Kidney epithelial cell (primary cell): ENCODE results near the gene PDZD7. TPM values are rescaled to one million over a fixed set of nuclear protein-coding genes. Genes with fewer than 3 reads are reported as not detected.
A peak's percentile ranks its signal among the peaks of the same experiment; 100 is the strongest.

Experiments used
- DNase-seq: peaks from one replicate; pipeline ENCODE4 v3.0.0-alpha.2; 2010; ENCODE audit warnings: low read depth
- H3K27me3 ChIP-seq: 2 replicates; pipeline ENCODE4 v1.6.0; 2011; ENCODE audit warnings: low read length; ENCODE audit not compliant: control insufficient read depth, insufficient read depth
- H3K36me3 ChIP-seq: 2 replicates; pipeline ENCODE4 v1.5.1; 2011; ENCODE audit warnings: low read length; ENCODE audit not compliant: control insufficient read depth, insufficient read depth
- H3K4me3 ChIP-seq: 2 replicates; pipeline ENCODE4 v1.5.1; 2011; ENCODE audit warnings: low read depth, mild to moderate bottlenecking, control low read depth, low read length
- total RNA-seq: library from RNA; depleted of rRNA; stranded (reverse); fragments of >200 nt; gene quantifications from 2 replicates; pipeline ENCODE4 v1.2.3, GENCODE V29; 2015
- TF ChIP-seq, protein P1 (sequence below): IDR thresholded peaks from 2 replicates; pipeline ENCODE4 v1.5.1; 2011; ENCODE audit warnings: mild to moderate bottlenecking, moderate library complexity, low read length, control low read depth, inconsistent platforms; ENCODE audit not compliant: insufficient read depth, poor library complexity, severe bottlenecking

Gene PDZD7
- total RNA-seq, 1 donor from 2014 or later, result 3.5 TPM

DNA sequence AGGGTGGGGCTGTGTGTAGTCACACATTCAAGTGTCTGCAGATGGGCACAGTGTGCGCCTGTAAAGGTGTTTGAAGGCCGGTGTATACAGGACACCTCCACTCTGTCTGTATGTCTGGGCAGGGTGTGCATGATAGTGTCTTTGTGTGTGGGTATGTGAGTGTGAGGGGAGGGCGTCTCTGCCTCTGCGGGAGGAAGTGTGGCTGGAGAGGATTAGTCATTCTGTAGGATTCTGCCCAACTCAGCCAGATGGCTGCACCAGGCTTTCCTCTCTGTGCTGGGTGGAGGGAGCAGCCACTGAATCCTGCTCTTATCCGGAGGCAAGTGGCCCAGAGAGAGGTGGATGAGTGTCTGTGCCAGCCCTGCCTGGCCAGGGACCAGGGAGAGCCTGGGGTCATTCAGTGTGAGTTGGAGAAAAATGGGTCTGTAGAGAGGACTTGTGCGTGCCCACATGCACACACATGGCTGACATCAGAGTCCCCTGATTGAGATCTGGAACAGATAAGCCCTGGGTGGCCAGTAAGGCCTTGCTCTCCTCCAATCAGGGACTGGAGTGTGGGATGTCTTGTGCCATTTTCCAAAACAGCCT, 1.8 kb upstream of the PDZD7 start:
- peak; percentile 70 for DNase-seq
- TF ChIP-seq, protein P1, sequence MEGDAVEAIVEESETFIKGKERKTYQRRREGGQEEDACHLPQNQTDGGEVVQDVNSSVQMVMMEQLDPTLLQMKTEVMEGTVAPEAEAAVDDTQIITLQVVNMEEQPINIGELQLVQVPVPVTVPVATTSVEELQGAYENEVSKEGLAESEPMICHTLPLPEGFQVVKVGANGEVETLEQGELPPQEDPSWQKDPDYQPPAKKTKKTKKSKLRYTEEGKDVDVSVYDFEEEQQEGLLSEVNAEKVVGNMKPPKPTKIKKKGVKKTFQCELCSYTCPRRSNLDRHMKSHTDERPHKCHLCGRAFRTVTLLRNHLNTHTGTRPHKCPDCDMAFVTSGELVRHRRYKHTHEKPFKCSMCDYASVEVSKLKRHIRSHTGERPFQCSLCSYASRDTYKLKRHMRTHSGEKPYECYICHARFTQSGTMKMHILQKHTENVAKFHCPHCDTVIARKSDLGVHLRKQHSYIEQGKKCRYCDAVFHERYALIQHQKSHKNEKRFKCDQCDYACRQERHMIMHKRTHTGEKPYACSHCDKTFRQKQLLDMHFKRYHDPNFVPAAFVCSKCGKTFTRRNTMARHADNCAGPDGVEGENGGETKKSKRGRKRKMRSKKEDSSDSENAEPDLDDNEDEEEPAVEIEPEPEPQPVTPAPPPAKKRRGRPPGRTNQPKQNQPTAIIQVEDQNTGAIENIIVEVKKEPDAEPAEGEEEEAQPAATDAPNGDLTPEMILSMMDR, result no peak
- Histone ChIP-seq H3K36me3 (peaks cover 1% of the 10 kb centered on the region), H3K4me3 (peak overlapping the region; percentile 71), H3K27me3 (no peaks in the 10 kb centered on the region)

DNA sequence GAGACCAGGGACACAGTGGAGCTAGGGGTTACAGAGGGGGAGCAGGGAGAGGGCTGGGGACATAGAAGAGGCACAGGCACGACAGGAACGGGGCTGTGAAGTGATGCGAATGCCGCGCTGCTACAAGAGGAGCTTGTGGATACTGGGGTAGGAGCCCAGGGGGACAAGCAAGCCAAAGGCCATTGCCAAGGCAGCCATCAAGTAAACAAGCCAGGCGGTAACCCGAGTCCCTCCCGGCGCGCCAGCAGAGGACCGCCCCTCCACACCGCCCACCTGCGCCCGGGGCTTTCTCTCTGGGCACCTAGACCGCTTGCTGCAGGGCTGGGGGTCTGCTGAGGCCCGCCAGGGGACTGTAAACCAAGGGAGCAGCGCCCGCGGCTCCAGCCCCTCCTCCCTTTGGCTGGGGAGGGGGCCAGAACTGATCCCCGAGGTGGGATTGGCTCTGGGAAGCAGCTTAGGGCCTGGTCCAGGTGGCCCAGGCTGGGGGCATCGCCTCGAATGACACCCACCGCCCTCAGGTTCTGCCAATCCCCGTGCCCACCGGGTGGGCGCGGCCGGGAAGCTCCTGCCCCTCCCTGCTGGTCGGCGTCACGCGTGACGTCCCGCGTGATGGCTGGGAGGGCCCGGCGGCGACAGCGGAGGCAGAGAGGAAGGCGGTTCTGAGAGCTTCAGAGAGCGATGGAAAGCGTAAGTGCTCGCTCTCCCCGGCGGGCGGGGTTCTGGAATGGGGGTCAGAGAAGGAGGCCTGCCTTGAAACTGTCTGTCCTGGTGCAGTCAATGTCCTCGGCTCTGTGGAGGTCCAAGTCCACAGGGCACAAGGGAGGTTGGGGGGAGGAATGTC, 1.1 kb upstream of the PDZD7 start:
- Histone ChIP-seq H3K27me3 (no peaks in the 10 kb centered on the region), H3K4me3 (peak overlapping the region; percentile 71), H3K36me3 (no peaks in the 10 kb centered on the region)
- TF ChIP-seq, protein P1, result no peak
- no peak for DNase-seq

DNA sequence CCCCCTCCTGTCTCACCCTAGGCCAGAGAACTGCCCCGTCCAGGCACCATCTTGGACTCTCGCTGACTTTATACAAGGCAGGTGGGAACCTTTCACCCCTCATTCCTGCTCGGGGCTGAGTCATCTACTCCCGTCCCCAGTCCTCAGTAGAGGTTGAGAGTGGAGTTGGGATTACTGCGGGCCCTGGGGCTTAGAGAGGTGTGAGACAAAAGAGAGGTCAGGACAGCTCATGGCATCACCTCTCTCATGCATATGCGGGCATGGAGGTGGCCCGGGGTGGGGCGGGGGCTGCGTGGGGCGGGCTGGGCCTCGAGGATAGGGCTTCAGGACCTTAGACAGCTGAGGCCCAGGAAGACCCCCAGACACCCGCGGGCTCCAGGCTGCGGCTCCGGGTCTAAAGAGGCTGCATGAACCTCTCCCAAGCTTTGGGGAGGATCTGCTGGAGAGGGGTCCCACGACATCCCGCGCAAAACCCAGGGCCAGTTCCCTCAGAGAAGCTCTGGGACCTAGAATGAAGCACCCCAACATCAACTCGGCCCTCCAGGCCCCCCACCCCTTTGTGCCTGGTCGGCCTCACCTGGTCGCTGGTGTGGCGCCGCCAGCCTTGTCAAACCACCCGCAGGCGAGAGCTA, 317 bp downstream of the PDZD7 start:
- no peaks in the 10 kb centered on the region for H3K27me3 ChIP-seq
- no peaks in the 10 kb centered on the region for H3K36me3 ChIP-seq
- H3K4me3 ChIP-seq, result peak overlapping the region; percentile 71
- DNase-seq, result no peak
- TF ChIP-seq, protein P1, result no peak

DNA sequence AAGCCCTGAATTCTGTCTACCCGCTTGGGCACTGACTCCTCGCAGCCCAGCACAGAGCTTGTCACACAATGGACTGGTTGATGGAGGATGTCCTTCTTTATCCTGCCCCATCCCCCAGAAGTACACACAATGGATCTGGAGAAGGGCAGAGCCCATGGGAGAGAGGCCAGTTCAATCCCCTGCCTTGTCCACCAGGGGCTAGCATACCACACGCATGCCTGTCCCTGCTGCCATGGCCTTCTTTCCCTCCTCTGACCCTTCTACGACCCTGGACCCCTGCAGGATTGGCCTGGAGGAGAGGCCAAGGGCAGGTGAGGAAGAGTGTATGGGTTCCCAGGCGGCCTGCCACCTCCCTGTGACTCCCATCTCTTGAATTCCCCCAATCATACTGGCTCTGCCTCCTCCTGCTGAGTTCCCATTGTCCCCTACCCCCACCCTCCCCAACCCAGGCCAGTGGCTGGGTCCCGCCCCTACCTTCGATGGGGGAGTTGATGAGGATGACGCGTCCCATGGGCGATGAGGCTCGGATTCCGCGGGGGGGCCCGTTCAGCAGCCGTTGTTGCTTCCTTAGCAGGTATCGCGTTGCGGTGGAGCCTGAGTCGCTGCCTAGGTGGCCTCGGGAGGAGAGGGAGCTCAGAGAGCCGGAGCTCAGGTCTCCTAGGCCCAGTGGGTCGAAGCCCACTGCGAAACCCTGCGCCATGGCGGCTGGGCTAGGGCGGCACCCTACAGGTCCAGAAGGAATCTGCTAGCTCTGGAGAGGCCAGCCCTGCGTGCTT, 1.2 kb downstream of the PDZD7 start:
- TF ChIP-seq, protein P1, result peak; percentile 24
- Histone ChIP-seq H3K27me3 (no peaks in the 10 kb centered on the region), H3K36me3 (no peaks in the 10 kb centered on the region), H3K4me3 (no peak overlapping the region)
- DNase-seq, result no peak

DNA sequence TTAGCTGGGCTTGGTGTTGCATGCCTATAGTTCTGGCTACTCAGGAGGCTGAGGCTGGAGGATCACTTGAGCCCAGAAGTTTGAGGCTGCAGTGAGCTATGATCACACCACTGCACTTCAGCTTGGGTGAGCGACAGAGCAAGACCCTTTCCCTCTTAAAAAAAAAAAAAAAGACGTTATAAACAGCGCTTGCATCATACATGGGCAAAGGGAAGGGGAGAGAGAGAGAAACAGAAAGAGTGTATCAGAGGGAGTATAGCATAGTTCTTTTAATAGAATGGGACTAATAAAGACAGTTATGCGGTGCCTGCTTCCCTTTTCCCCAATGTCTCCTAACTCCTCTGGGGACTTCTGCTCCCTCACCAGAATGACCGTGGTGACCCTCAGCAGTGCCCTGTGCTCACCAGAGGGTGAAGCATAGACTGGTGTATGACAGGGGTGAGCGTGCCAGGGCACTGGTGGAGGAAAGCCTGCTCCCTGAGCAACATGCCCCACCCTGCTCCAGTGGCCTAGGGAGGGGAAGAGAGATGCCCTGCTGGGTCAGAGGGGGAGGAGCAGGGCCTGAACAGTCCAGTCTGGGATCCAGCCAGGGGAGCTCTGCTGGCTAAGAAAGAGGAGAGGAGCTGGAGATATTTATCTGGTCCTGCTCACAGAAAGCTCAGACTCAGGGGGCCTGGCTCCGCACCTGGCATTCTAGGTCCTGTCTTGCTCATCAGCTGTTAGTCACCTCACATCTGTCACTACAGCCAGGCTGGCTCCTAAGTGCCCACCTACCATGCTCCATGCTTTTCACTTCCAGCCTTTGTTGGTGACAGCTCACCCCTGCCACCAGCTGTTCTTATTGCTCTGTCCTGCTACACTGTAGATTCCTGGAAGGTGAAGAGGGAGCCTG, 2.2 kb downstream of the PDZD7 start:
- no peak for DNase-seq
- Histone ChIP-seq H3K27me3 (no peaks in the 10 kb centered on the region), H3K36me3 (no peaks in the 10 kb centered on the region), H3K4me3 (no peak overlapping the region)
- TF ChIP-seq, protein P1, result no peak
